ENCODE results near the gene RFX2.
"Not testable (repeated sequence)": the region's sequence is repeated elsewhere in the genome, so short reads cannot be mapped to it uniquely, and the experiment has no call there.

The RFX2 gene

GRCh38 chr19:6086068-6086788 is 24.1 kb downstream of the RFX2 start:
- DNase-seq: no peak
- in situ Hi-C loops (cut with HindIII; ENCODE audit: low pct_ligation_motif_present, low pct_unique_long_range_greater_than_20kb, low sequenced_read_pairs): no loop called here

DNA sequence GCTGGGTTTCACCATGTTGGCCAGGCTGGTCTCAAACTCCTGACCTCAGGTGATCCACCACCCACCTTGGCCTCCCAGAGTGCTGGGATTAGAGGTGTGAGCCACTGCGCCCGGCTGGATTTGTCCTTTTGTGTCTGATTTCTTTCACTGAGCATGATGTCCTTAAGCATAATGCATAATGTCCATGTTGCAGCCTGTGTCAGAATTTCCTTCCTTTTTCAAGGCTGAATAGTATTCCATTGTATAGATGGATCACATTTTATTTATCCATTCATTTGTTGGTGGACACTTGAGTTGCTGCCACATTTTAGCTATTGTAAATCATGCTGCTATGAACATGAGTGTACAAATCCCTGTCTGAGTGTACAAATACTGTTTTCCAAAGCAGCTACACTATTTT is 25.5 kb downstream of the RFX2 start:
- DNase-seq: no peak
- in situ Hi-C loops (cut with HindIII; ENCODE audit: low pct_ligation_motif_present, low pct_unique_long_range_greater_than_20kb, low sequenced_read_pairs): no loop called here

DNA sequence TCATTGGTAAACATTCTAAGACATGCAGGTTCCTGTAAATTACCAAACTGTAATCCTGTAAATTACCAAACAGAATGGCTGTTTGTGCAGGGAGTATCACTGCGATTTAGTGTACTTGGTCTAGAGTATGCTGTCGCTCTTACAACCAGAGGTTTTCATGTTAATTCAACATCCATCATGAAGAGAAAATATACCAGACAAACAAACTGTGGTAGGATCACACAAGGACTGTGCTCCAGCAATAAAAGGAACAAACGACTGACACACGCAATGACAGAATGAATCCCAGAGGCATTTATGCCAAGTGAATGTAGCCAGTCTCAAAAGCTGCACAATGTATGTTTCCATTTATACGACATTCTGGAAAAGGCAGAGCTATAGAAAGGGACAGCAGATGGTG is 31.2 kb downstream of the RFX2 start:
- in situ Hi-C loops (cut with HindIII; ENCODE audit: low pct_ligation_motif_present, low pct_unique_long_range_greater_than_20kb, low sequenced_read_pairs): no loop called here
- no peak for DNase-seq

- no peak for DNase-seq
- in situ Hi-C loops (cut with HindIII; ENCODE audit: low pct_ligation_motif_present, low pct_unique_long_range_greater_than_20kb, low sequenced_read_pairs): no loop called here
Measured at GRCh38 chr19:6078068-6078467, 32.2 kb downstream of the RFX2 start.

DNA sequence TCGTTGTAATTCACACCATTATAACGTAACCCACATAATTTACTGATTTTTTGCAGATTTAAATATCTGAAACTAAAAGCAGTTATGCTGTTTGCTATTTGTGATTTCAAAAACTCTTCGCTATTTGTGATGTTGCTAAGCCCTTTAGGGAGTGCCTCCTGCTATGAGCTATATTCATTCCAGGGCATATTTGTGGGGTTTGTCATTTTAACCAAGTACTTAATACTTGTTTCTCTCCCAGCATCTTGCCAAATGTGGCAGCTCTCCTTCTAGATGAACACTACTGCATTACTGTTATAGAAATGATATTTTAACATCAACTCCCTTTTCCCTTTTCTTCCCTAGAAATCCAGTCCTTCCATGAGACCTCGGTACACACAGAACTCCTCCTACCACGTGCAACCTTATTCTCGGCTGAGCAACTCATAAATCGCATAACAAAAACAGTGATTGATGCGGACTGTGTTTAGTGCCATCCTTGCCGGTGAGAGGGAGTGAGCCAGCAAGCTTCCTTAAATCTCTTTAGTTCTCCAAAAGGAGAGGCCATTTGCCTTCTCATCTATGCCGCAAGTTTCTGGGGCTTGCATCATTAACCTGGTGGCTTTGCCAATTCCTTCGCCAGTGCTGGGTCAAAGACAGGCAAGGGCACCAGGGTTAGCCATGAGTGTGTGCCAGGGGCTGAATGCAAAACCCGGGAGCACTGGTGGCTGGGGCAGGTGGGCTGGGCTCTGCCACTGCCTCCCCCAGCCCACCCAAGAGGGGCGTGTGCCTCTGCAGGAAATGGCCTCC is 33.4 kb downstream of the RFX2 start:
- peak; percentile 78 for DNase-seq
- in situ Hi-C loops (cut with HindIII; ENCODE audit: low pct_ligation_motif_present, low pct_unique_long_range_greater_than_20kb, low sequenced_read_pairs): no loop called here

- in situ Hi-C loops (cut with HindIII; ENCODE audit: low pct_ligation_motif_present, low pct_unique_long_range_greater_than_20kb, low sequenced_read_pairs): no loop called here
- DNase-seq: no peak
Measured at GRCh38 chr19:6076291-6076665, 34.0 kb downstream of the RFX2 start.

- in situ Hi-C loops (cut with HindIII; ENCODE audit: low pct_ligation_motif_present, low pct_unique_long_range_greater_than_20kb, low sequenced_read_pairs): no loop called here
- no peak for DNase-seq
Measured at GRCh38 chr19:6074709-6075403, 35.4 kb downstream of the RFX2 start.

GRCh38 chr19:6073858-6074708 is 36.2 kb downstream of the RFX2 start:
- no peak for DNase-seq
- in situ Hi-C loops (cut with HindIII; ENCODE audit: low pct_ligation_motif_present, low pct_unique_long_range_greater_than_20kb, low sequenced_read_pairs): no loop called here

GRCh38 chr19:6073233-6073632 is 37.1 kb downstream of the RFX2 start:
- in situ Hi-C loops (cut with HindIII; ENCODE audit: low pct_ligation_motif_present, low pct_unique_long_range_greater_than_20kb, low sequenced_read_pairs); DNase-seq: not testable (repeated sequence)

DNA sequence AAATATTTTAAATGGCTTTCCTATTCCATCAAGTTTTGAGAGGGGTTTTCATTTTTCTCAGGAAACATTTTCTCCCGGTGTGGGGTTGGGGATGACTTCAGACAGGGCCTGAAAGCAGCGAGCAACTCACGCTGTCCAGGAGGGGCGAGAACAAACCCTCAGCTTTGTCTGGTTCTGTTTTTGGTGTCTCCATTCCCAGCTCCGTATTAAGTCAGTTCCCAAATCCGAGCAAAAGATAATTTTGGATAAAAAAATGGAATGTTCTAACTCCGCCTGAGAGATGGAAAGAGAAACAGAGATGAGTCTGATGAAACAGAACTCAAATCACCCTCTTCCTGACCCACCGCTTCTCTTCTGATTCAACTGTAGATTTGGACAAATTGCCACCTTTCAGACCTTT is 38.4 kb downstream of the RFX2 start:
- in situ Hi-C loops (cut with HindIII; ENCODE audit: low pct_ligation_motif_present, low pct_unique_long_range_greater_than_20kb, low sequenced_read_pairs): no loop called here

GRCh38 chr19:6070720-6071485 is 39.4 kb downstream of the RFX2 start:
- in situ Hi-C loops (cut with HindIII; ENCODE audit: low pct_ligation_motif_present, low pct_unique_long_range_greater_than_20kb, low sequenced_read_pairs): no loop called here

More for the DNA sequence above, 38.4 kb downstream of the RFX2 start:
- no peak for DNase-seq

DNA sequence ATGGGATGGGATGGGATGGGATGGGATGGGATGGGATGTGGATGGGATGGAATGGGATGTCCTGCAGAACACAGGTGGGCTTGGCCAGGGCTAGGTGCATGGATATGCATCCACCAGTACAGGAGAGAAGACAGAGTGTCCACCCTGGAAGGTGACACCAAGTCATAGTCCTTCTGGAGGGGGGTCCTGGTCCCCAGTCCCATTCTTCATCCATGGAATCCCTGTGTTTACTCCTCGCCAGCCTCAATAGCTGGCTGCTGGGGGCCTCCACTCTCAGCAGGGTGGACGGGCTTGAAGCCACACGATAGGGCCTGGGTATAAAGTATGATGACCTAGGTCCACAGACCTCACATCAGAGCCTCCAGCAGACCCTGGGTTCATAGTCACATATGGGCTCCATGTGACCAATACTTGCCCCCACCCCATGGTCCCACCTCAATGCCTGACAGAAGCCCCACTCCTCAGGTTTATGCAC is 40.1 kb downstream of the RFX2 start:
- no peak for DNase-seq
- in situ Hi-C loops (cut with HindIII; ENCODE audit: low pct_ligation_motif_present, low pct_unique_long_range_greater_than_20kb, low sequenced_read_pairs): no loop called here

More at GRCh38 chr19:6070720-6071485, 39.4 kb downstream of the RFX2 start:
- no peak for DNase-seq

GRCh38 chr19:6069268-6069791 is 41.0 kb downstream of the RFX2 start:
- in situ Hi-C loops (cut with HindIII; ENCODE audit: low pct_ligation_motif_present, low pct_unique_long_range_greater_than_20kb, low sequenced_read_pairs): no loop called here
- DNase-seq: no peak

GRCh38 chr19:6068711-6069110 is 41.6 kb downstream of the RFX2 start:
- no peak for DNase-seq
- in situ Hi-C loops (cut with HindIII; ENCODE audit: low pct_ligation_motif_present, low pct_unique_long_range_greater_than_20kb, low sequenced_read_pairs): no loop called here

- no peak for DNase-seq
- in situ Hi-C loops (cut with HindIII; ENCODE audit: low pct_ligation_motif_present, low pct_unique_long_range_greater_than_20kb, low sequenced_read_pairs): no loop called here
Measured at GRCh38 chr19:6067975-6068374, 42.3 kb downstream of the RFX2 start.

- DNase-seq: peak; percentile 95
- in situ Hi-C loops (cut with HindIII; ENCODE audit: low pct_ligation_motif_present, low pct_unique_long_range_greater_than_20kb, low sequenced_read_pairs): no loop called here
Measured at GRCh38 chr19:6066661-6067646, 43.3 kb downstream of the RFX2 start.
